ENCODE results near the gene EEF2KMT. TPM values are rescaled to one million over a fixed set of nuclear protein-coding genes. Genes with fewer than 3 reads are reported as not detected.
A peak's percentile ranks its signal among the peaks of the same experiment; 100 is the strongest.

The EEF2KMT gene
- total and polyA plus RNA-seq, 12 donors = 7.0 to 19.5 (median 10.9) TPM

GRCh38 chr16:5062051-5062450 is 35.5 kb downstream of the EEF2KMT start:
- no peak for DNase-seq
- H3K36me3 ChIP-seq (replicated peaks in 1 of 2) = no peaks in the 10 kb centered on the region
- H3K27me3 ChIP-seq = no peaks in the 10 kb centered on the region
- no peaks in the 10 kb centered on the region for H3K4me1 ChIP-seq (replicated peaks in 1 of 2)
- intact Hi-C loops (cut with DNase I) = no loop called here
- H3K9me3 ChIP-seq (replicated peaks in 1 of 3) = no peaks in the 10 kb centered on the region
- no peak overlapping the region for H3K27ac ChIP-seq
- WGBS, 4 donors = 89 to 95% (median 92%) methylated on average over 5 to 11 of the region's 11 CpGs
- H3K4me3 ChIP-seq = no peak overlapping the region
- TF ChIP-seq POLR2A (IDR thresholded peaks at IDR 0.05) = no peak
- TF ChIP-seq CTCF (IDR thresholded peaks at IDR 0.05) = no peak

- intact Hi-C loops (cut with DNase I) = no loop called here
- DNase-seq = no peak
- 80 to 84% (median 81%) methylated on average over 3 to 10 of the region's 10 CpGs for WGBS, 4 donors
- H3K36me3 ChIP-seq (replicated peaks in 1 of 2) = no peaks in the 10 kb centered on the region
- no peaks in the 10 kb centered on the region for H3K27me3 ChIP-seq
- H3K4me1 ChIP-seq (replicated peaks in 1 of 2) = no peaks in the 10 kb centered on the region
- TF ChIP-seq POLR2A (IDR thresholded peaks at IDR 0.05) (no peak), CTCF (IDR thresholded peaks at IDR 0.05) (no peak)
- H3K9me3 ChIP-seq (replicated peaks in 1 of 3) = no peaks in the 10 kb centered on the region
- no peak overlapping the region for H3K27ac ChIP-seq
- no peak overlapping the region for H3K4me3 ChIP-seq
Observed at GRCh38 chr16:5060073-5060641, 37.4 kb downstream of the EEF2KMT start.

GRCh38 chr16:5059386-5060072 is 38.1 kb downstream of the EEF2KMT start:
- no peak for TF ChIP-seq POLR2A (IDR thresholded peaks at IDR 0.05)
- no peak for TF ChIP-seq CTCF (IDR thresholded peaks at IDR 0.05)
- H3K36me3 ChIP-seq (replicated peaks in 1 of 2) = no peaks in the 10 kb centered on the region
- DNase-seq = no peak
- H3K4me3 ChIP-seq = no peak overlapping the region
- no peak overlapping the region for H3K27ac ChIP-seq
- H3K27me3 ChIP-seq = no peaks in the 10 kb centered on the region
- intact Hi-C loops (cut with DNase I) = no loop called here
- H3K4me1 ChIP-seq (replicated peaks in 1 of 2) = no peaks in the 10 kb centered on the region
- H3K9me3 ChIP-seq (replicated peaks in 1 of 3) = no peaks in the 10 kb centered on the region
- 76 to 89% (median 85%) methylated on average over 6 of the region's 6 CpGs for WGBS, 4 donors

GRCh38 chr16:5058476-5058875 is 39.1 kb downstream of the EEF2KMT start:
- TF ChIP-seq CTCF (IDR thresholded peaks at IDR 0.05) = peak in 1 of 6 experiments; percentile 19
- no peak for TF ChIP-seq POLR2A (IDR thresholded peaks at IDR 0.05)
- Histone ChIP-seq H3K4me1 (replicated peaks in 1 of 2) (no peaks in the 10 kb centered on the region), H3K4me3 (no peak overlapping the region), H3K36me3 (replicated peaks in 1 of 2) (no peaks in the 10 kb centered on the region), H3K27ac (no peak overlapping the region), H3K9me3 (replicated peaks in 1 of 3) (no peaks in the 10 kb centered on the region), H3K27me3 (no peaks in the 10 kb centered on the region)
- peak in 3 of 7 donors; percentile 19 to 31 (median 26) for DNase-seq
- intact Hi-C loops (cut with DNase I) = no loop called here
- 57 to 79% (median 74%) methylated on average over 2 to 7 of the region's 7 CpGs for WGBS, 4 donors

Data from adrenal gland (tissue), 12 donors.